Vagina (tissue), 2 donors: Measurements from ENCODE around the gene CENPX. TPM values are rescaled to one million over a fixed set of nuclear protein-coding genes. Genes with fewer than 3 reads are reported as not detected.

Experiments
- DNase-seq, 2 donors: peaks; one replicate each; pipeline ENCODE4 v3.0.0-alpha.2; 2017; ENCODE audit errors: extremely low spot score in 2 of 2
- H3K27ac ChIP-seq: fragments of 200-600 bp; sonication (generic); one replicate; pipeline ENCODE4 v1.5.1; 2019
- H3K27me3 ChIP-seq: fragments of 200-600 bp; sonication (generic); one replicate; pipeline ENCODE4 v1.5.1; 2019
- H3K36me3 ChIP-seq, 2 donors: fragments of 200-600 bp; sonication (generic); one replicate each; pipeline ENCODE4 v1.5.1; 2017 to 2019
- H3K4me1 ChIP-seq: fragments of 200-600 bp; sonication (generic); one replicate; pipeline ENCODE4 v1.5.1; 2019
- H3K4me3 ChIP-seq, 2 donors: fragments of 200-600 bp; sonication (generic); 1 replicate in 1 of 2; 2 replicates in 1 of 2; pipeline ENCODE4 v1.5.1; 2016 to 2019
- H3K9me3 ChIP-seq: fragments of 200-600 bp; sonication (generic); one replicate; pipeline ENCODE4 v1.5.1; 2019
- POLR2A ChIP-seq, 2 donors: fragments of 450-650 bp; IDR thresholded peaks; one replicate each; pipeline ENCODE4 v1.6.1; 2017; ENCODE audit warnings: antibody characterized with exemption in 2 of 2, mild to moderate bottlenecking in 2 of 2, moderate library complexity in 2 of 2
- POLR2AphosphoS5 ChIP-seq, 2 donors: sonication (generic); formaldehyde crosslinking; IDR thresholded peaks; one replicate each; pipeline ENCODE4 v1.9.0; 2017; ENCODE audit warnings: antibody characterized with exemption in 2 of 2, mild to moderate bottlenecking in 2 of 2, low read depth in 1 of 2; ENCODE audit not compliant: insufficient read depth in 1 of 2
- intact Hi-C: fragments of 100-400 bp; cut with DNase I; formaldehyde crosslinking; loops from one replicate; pipeline ENCODE4 v1.15.1; 2023
- total RNA-seq: library from RNA; depleted of rRNA; stranded (reverse); fragments of >200 nt; gene quantifications from one replicate; pipeline ENCODE4 v1.2.3, GENCODE V29; 2016
- TF ChIP-seq, protein P1 (sequence below), 3 experiments: fragments of 450-650 bp in 2 of 3; fragments of 200-600 bp in 1 of 3; sonication (generic) in 1 of 3; IDR thresholded peaks; one replicate each; pipeline ENCODE4 v1.5.1; 2017 to 2019; ENCODE audit warnings: antibody characterized with exemption in 3 of 3, mild to moderate bottlenecking in 2 of 3, moderate library complexity in 2 of 3

Gene CENPX
- total RNA-seq, 1 donor from 2014 or later: 101 TPM

GRCh38 chr17:82031885-82032627 is 9.4 kb upstream of the CENPX start:
- no peak for DNase-seq
- TF ChIP-seq POLR2A (IDR thresholded peaks at IDR 0.05) (no peak), POLR2AphosphoS5 (IDR thresholded peaks at IDR 0.05; ENCODE audit: insufficient read depth in 1 of 2, low read depth in 1 of 2) (no peak)
- TF ChIP-seq, protein P1, sequence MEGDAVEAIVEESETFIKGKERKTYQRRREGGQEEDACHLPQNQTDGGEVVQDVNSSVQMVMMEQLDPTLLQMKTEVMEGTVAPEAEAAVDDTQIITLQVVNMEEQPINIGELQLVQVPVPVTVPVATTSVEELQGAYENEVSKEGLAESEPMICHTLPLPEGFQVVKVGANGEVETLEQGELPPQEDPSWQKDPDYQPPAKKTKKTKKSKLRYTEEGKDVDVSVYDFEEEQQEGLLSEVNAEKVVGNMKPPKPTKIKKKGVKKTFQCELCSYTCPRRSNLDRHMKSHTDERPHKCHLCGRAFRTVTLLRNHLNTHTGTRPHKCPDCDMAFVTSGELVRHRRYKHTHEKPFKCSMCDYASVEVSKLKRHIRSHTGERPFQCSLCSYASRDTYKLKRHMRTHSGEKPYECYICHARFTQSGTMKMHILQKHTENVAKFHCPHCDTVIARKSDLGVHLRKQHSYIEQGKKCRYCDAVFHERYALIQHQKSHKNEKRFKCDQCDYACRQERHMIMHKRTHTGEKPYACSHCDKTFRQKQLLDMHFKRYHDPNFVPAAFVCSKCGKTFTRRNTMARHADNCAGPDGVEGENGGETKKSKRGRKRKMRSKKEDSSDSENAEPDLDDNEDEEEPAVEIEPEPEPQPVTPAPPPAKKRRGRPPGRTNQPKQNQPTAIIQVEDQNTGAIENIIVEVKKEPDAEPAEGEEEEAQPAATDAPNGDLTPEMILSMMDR (IDR thresholded peaks at IDR 0.05): no peak
- H3K4me1 ChIP-seq: peaks cover 28% of the 10 kb centered on the region
- H3K27me3 ChIP-seq: no peaks in the 10 kb centered on the region
- H3K9me3 ChIP-seq: no peaks in the 10 kb centered on the region
- peak overlapping the region; percentile 7 to 66 for H3K4me3 ChIP-seq
- no peaks in the 10 kb centered on the region for H3K36me3 ChIP-seq
- H3K27ac ChIP-seq: no peak overlapping the region
- intact Hi-C loops: loop anchor here (5.0 kb wide), 2 partner anchors 65 to 120 kb away; partner anchors contain the start of gene FASN

- no peaks in the 10 kb centered on the region for H3K9me3 ChIP-seq
- DNase-seq: no peak
- H3K27me3 ChIP-seq: no peaks in the 10 kb centered on the region
- peaks cover 22% of the 10 kb centered on the region for H3K4me1 ChIP-seq
- TF ChIP-seq POLR2A (IDR thresholded peaks at IDR 0.05): no peak
- TF ChIP-seq, protein P1 (IDR thresholded peaks at IDR 0.05): no peak
- no peak for TF ChIP-seq POLR2AphosphoS5 (IDR thresholded peaks at IDR 0.05; ENCODE audit: insufficient read depth in 1 of 2, low read depth in 1 of 2)
- peak within 1 kb of the TSS; percentile 44 to 66 for H3K4me3 ChIP-seq
- no peaks in the 10 kb centered on the region for H3K36me3 ChIP-seq
- peak within 1 kb of the TSS; percentile 34 for H3K27ac ChIP-seq
- intact Hi-C loops: loop anchor here (5.0 kb wide), 2 partner anchors 66 to 121 kb away; partner anchors contain the start of gene FASN
Measured at GRCh38 chr17:82031303-82031884, 8.7 kb upstream of the CENPX start, which contains the start of gene RAC3. Gene RAC3, plus strand, starts transcription at chr17:82031678. Its CDS starts 84 bp downstream, at chr17:82031762.

DNA sequence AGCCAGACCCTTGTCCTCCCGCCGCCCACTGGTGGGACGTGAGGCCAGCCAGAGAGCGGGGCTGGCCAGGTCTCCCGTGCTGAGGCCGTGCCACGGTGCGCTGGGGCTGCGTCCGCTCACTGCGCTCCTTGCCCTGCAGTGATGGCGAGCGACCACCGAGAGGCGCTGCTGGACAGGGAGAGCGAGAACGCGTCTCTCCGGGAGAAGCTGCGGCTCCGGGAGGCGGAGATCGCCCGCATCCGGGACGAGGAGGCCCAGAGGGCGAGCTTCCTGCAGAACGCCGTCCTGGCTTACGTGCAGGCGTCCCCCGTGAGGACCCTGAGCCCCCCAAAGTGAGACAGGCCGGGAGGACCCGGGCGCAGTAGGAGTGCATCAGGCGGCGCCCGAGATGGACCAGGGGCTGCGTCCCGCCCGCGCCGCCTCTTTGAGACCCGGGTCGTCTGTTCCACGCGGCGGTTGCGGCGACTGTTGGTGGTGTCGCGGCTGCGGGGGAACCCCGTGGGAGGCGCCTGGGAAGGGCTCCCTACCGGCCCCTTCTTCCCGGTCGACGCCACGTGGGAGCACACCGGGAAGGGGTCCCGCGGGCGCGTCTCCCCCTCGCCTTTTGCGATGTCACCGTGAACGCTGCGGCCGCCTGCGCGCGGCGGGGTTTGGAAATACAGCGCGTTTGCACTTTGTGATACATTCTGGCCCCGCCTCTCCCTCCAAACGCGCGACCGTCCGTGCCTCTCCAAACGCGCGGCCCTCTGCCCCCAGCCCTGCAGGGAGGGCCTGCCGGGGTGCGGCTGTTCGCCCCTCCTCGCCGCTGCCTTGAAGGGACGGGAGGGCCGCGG is 8.0 kb upstream of the CENPX start:
- no peak for DNase-seq
- intact Hi-C loops: loop anchor here (5.0 kb wide), 2 partner anchors 67 to 122 kb away; partner anchors contain the start of gene FASN
- peaks cover 15% of the 10 kb centered on the region for H3K4me1 ChIP-seq

GRCh38 chr17:82029990-82030469 is 7.4 kb upstream of the CENPX start:
- no peaks in the 10 kb centered on the region for H3K36me3 ChIP-seq
- peaks cover 13% of the 10 kb centered on the region for H3K4me1 ChIP-seq
- H3K9me3 ChIP-seq: no peaks in the 10 kb centered on the region
- no peak for TF ChIP-seq POLR2A (IDR thresholded peaks at IDR 0.05)
- TF ChIP-seq POLR2AphosphoS5 (IDR thresholded peaks at IDR 0.05; ENCODE audit: insufficient read depth in 1 of 2, low read depth in 1 of 2): no peak
- TF ChIP-seq, protein P1 (IDR thresholded peaks at IDR 0.05): no peak
- intact Hi-C loops: loop anchor here (5.0 kb wide), 2 partner anchors 67 to 122 kb away; partner anchors contain the start of gene FASN
- H3K27me3 ChIP-seq: no peaks in the 10 kb centered on the region
- DNase-seq: no peak
- H3K27ac ChIP-seq: no peak overlapping the region
- peak overlapping the region in 1 of 2 donors; percentile 66 for H3K4me3 ChIP-seq

More for the DNA sequence above, 8.0 kb upstream of the CENPX start:
- Histone ChIP-seq H3K27me3 (no peaks in the 10 kb centered on the region), H3K4me3 (peak overlapping the region; percentile 44 to 66), H3K9me3 (no peaks in the 10 kb centered on the region), H3K36me3 (no peaks in the 10 kb centered on the region), H3K27ac (peak overlapping the region; percentile 34)
- TF ChIP-seq, protein P1 (IDR thresholded peaks at IDR 0.05): peak; percentile 84 to 96 (median 92)
- TF ChIP-seq POLR2A (IDR thresholded peaks at IDR 0.05): no peak
- TF ChIP-seq POLR2AphosphoS5 (IDR thresholded peaks at IDR 0.05; ENCODE audit: insufficient read depth in 1 of 2, low read depth in 1 of 2): peak; percentile 46 to 53
